RWPE1 (cell line): Measurements from ENCODE around the gene GLIPR1L2.
"Not testable (repeated sequence)": the region's sequence is repeated elsewhere in the genome, so short reads cannot be mapped to it uniquely, and the experiment has no call there.

Experiments
- CTCF ChIA-PET: fragments of 350-600 bp; sonication (Branson Sonifier 250); formaldehyde crosslinking; extraction: SDS; loops from one replicate; lab custom pipeline; 2021; lab: Yijun Ruan, JAX
- POLR2A ChIA-PET: fragments of 400-600 bp; formaldehyde crosslinking; extraction: SDS; loops from one replicate; lab custom pipeline; 2020; ENCODE audit warnings: antibody characterized with exemption; ENCODE audit not compliant: low non-redundant PET; lab: Yijun Ruan, JAX
- DNase-seq: peaks from one replicate; pipeline ENCODE4 v3.0.0; 2012; ENCODE audit warnings: low spot score
- H3K27ac ChIP-seq: fragments of 450-650 bp; 2 replicates; pipeline ENCODE4 v1.5.1; 2017
- TF ChIP-seq, protein P1 (sequence below): fragments of 450-650 bp; conservative IDR thresholded peaks from 2 replicates; pipeline ENCODE4 v1.5.1; 2017; ENCODE audit warnings: low read depth, mild to moderate bottlenecking

Gene GLIPR1L2

DNA sequence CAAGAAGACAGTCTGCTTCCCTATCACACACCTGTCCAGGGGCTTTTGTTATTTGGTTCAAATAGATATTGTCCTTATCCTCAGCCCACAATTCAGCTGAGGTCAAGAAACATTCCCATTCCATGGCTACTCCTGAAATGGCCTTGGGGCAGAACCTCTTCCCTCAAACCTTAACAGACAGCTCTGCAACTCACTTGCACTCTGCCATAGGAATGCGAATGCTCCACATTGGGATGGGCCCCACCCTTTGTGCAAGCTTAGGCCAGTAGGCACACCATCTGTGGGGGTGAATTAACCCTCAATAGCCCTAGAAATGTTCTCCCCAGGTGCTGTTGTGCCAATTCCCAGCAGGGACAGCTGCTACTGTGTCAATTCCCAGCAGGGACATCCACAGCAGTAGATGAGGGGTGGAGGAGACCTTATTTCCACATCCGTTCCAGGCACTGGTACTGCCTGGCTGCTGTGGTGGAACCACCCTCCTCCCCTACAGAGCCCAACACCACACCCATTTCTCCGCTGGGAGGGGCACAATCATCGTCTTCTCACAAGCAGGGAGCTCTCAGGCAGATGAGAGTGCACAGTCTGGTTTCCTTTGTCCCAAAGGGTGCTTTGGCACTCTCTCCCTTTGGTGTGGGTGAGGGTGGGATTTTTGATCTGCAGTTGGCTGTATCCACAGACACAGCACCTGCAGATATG lies 47.3 kb downstream of the GLIPR1L2 start:
- POLR2A ChIA-PET = no interaction called here

GRCh38 chr12:75439048-75439447 lies 48.2 kb downstream of the GLIPR1L2 start:
- ChIA-PET POLR2A (no interaction called here), CTCF (no interaction called here)
- no peak for DNase-seq
- TF ChIP-seq, protein P1, sequence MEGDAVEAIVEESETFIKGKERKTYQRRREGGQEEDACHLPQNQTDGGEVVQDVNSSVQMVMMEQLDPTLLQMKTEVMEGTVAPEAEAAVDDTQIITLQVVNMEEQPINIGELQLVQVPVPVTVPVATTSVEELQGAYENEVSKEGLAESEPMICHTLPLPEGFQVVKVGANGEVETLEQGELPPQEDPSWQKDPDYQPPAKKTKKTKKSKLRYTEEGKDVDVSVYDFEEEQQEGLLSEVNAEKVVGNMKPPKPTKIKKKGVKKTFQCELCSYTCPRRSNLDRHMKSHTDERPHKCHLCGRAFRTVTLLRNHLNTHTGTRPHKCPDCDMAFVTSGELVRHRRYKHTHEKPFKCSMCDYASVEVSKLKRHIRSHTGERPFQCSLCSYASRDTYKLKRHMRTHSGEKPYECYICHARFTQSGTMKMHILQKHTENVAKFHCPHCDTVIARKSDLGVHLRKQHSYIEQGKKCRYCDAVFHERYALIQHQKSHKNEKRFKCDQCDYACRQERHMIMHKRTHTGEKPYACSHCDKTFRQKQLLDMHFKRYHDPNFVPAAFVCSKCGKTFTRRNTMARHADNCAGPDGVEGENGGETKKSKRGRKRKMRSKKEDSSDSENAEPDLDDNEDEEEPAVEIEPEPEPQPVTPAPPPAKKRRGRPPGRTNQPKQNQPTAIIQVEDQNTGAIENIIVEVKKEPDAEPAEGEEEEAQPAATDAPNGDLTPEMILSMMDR = no peak
- H3K27ac ChIP-seq = no peak overlapping the region

More for the DNA sequence above, 47.3 kb downstream of the GLIPR1L2 start:
- TF ChIP-seq, protein P1 = no peak
- H3K27ac ChIP-seq = no peak overlapping the region
- CTCF ChIA-PET = interaction anchor here (0.6 to 1.4 kb wide), 2 partner anchors 47 to 1658 kb away, joined by 3 to 4 read pairs; partner anchors contain the start of gene GLIPR1L2
- DNase-seq = peak; percentile 8

GRCh38 chr12:75439930-75440329 lies 49.0 kb downstream of the GLIPR1L2 start:
- TF ChIP-seq, protein P1 = no peak
- ChIA-PET POLR2A (no interaction called here), CTCF (interaction anchor here (0.6 kb wide), 1 partner anchor 115 kb away, joined by 4 read pairs; no protein-coding TSS in a partner anchor)

DNA sequence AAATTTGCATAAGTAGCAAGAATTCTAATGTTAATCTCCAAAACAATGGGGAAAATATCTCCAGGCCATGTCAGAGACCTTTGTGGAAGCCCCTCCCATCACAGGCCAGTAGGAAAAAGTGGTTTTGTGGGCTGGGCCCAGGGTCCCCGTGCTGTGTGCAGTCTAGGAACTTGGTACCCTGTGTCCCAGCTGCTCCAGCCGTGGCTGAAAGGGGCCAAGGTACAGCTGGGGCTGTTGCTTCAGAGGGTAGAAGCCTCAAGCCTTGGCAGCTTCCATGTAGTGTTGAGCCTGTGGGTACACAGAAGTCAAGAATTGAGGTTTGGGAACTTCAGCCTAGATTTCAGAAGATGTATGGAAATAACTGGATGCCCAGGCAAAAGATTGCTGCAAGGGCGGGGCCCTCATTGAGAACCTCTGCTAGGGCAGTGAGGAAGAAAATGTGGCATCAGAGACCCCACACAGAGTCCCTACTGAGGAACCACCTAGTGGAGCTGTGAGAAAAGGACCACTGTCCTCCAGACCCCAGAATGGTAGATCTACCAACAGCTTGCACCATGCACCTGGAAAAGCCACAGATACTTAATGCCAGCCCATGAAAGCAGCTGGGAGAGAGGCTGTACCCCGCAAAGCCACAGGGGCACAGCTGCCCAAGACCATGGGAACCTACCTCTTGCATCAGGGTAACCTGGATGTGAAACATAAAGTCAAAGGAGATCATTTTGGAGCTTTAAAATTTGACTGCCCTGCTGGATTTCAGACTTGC lies 51.0 kb downstream of the GLIPR1L2 start:
- POLR2A ChIA-PET, CTCF ChIA-PET, DNase-seq, H3K27ac ChIP-seq: not testable (repeated sequence)

More at GRCh38 chr12:75439930-75440329, 49.0 kb downstream of the GLIPR1L2 start:
- no peak for DNase-seq
- H3K27ac ChIP-seq = no peak overlapping the region

DNA sequence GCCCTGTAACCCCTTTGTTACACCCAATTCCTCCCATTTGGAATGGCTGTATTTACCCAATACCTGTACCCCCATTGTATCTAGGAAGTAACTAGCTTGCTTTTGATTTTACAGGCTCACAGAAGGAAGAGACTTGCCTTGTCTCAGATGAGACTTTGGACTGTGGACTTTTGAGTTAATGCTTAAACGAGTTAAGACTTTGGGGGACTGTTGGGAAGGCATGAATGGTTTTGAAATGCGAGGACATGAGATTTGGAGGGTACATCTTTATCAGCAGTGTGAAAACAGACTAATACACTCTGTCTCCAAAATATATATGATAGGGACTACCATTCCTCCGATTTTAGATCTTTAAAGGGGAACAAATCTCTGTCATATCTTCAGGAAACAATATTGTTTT lies 51.6 kb downstream of the GLIPR1L2 start:
- POLR2A ChIA-PET, CTCF ChIA-PET, DNase-seq, H3K27ac ChIP-seq: not testable (repeated sequence)

DNA sequence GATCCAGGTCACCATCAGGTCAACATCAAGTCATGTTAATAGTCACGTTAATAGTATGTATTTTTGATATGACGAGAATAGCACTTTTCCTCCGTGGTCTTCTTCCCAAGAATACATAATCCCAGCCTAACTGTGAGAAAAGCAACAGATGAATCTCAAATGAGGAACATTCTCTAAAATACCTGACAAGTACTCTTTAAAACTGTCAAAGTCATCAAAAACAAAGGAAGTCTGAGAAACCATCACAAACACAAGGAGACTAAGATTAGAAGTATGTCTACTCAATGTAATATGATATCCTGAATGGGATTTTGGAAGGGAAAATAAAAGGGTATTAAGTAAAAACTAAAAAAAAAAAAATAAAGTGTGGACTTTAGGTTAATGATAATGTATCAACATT lies 52.8 kb downstream of the GLIPR1L2 start:
- no peak overlapping the region for H3K27ac ChIP-seq
- DNase-seq = no peak
- TF ChIP-seq, protein P1 = no peak
- CTCF ChIA-PET = no interaction called here
- POLR2A ChIA-PET = no interaction called here

DNA sequence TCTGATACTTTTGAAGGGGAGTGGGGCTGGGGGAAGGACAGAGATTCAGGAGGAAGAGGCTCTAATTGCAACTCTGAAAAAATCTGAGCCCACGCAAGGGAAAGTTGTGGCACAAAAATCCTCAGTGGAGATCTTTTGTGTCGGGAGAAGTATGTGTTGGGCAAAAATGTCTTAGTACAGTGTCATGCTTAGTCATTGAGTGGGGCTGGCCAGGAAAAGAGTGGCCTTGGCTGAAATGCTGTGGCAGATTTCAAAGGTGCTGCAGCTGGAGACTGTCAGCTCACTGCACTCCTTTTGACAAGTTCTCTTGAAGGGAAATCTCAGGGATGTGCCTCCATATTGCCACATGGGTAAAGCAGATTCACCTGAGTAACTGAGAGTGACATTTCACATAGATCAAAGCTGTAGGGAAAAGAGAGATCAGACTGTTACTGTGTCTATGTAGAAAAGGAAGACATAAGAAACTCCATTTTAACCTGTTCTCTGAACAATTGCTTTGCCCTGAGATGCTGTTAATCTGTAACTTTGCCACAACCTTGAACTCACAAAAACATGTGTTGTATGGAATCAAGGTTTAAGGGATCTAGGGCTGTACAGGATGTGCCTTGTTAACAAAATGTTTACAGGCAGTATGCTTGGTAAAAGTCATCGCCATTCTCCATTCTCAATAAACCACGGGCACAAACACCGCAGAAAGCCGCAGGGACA lies 53.7 kb downstream of the GLIPR1L2 start:
- POLR2A ChIA-PET = interaction anchor here (0.6 kb wide), 1 partner anchor 10 kb away, joined by 3 read pairs; no protein-coding TSS in a partner anchor
- DNase-seq = peak; percentile 23
- TF ChIP-seq, protein P1 = no peak
- no peak overlapping the region for H3K27ac ChIP-seq
- CTCF ChIA-PET = no interaction called here

- H3K27ac ChIP-seq, DNase-seq, CTCF ChIA-PET: not testable (repeated sequence)
- POLR2A ChIA-PET = interaction anchor here (0.6 kb wide), 1 partner anchor 10 kb away, joined by 3 read pairs; no protein-coding TSS in a partner anchor
Observed at GRCh38 chr12:75445137-75445507, 54.2 kb downstream of the GLIPR1L2 start.
